HUDEP-2 (cell line): ENCODE measurements around the gene PI4KA.
A peak's percentile ranks its signal among the peaks of the same experiment; 100 is the strongest.
"Not testable (repeated sequence)": the region's sequence is repeated elsewhere in the genome, so short reads cannot be mapped to it uniquely, and the experiment has no call there.

Experiments
- DNase-seq, 76 experiments: peaks; one replicate each; lab custom pipeline; 2025; ENCODE audit not compliant: unreplicated experiment in 76 of 76; lab: John Stamatoyannopoulos, UW

Gene PI4KA

DNA sequence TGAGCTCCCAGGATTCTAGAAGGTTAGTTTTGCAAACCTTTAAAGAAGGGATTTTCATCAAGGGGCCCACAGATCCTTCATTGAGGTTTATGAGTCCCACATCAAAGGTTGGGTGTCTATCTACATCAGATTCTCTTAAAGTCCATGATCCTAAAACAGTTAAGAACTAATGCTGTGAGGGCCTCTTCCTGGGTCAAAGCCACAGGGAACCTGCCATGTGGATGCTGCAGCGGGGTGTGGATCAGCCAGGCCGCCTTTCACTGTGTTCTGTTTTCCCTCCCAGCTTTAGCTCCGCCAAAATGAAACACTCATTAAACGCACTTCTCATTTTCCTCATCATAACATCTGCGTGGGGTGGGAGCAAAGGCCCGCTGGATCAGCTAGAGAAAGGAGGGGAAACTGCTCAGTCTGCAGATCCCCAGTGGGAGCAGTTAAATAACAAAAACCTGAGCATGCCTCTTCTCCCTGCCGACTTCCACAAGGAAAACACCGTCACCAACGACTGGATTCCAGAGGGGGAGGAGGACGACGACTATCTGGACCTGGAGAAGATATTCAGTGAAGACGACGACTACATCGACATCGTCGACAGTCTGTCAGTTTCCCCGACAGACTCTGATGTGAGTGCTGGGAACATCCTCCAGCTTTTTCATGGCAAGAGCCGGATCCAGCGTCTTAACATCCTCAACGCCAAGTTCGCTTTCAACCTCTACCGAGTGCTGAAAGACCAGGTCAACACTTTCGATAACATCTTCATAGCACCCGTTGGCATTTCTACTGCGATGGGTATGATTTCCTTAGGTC lies 79.4 kb downstream of the PI4KA start:
- DNase-seq = no peak

DNA sequence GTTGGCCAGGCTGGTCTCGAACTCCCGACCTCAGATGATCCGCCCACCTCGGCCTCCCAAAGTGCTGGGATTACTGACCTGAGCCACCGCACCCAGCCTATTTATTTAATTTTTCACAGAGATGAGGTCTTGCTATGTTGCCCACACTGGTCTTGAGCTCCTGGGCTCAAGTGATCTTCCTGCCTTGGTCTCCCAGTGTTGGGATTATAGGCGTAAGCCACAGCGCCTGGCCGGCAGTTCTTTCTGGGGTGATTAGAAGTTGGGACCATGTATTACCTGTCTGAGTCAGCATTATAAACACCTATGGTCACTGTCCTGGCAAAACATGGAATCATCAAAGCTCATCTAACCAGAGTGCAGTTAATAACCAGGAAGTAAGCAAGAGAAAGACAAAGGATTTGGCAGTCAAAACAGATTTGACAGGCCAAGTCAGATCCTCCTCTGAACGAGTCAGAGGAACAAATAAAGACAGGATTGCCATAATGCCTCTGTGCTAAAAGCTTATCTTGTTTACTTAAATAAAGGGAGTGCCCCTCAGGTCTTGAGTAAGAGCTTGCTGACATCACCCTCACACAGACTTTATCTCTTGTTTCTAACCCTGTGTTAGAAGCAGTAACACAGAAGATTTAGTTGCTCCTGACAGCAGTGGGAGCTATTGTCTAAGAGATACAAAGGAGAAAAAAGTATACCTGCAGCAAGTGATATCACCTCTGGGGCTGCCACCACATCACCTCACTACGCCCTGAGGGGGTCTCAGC lies 81.0 kb downstream of the PI4KA start:
- DNase-seq = peak in 24 of 76 experiments; percentile 7 to 65 (median 34)

DNA sequence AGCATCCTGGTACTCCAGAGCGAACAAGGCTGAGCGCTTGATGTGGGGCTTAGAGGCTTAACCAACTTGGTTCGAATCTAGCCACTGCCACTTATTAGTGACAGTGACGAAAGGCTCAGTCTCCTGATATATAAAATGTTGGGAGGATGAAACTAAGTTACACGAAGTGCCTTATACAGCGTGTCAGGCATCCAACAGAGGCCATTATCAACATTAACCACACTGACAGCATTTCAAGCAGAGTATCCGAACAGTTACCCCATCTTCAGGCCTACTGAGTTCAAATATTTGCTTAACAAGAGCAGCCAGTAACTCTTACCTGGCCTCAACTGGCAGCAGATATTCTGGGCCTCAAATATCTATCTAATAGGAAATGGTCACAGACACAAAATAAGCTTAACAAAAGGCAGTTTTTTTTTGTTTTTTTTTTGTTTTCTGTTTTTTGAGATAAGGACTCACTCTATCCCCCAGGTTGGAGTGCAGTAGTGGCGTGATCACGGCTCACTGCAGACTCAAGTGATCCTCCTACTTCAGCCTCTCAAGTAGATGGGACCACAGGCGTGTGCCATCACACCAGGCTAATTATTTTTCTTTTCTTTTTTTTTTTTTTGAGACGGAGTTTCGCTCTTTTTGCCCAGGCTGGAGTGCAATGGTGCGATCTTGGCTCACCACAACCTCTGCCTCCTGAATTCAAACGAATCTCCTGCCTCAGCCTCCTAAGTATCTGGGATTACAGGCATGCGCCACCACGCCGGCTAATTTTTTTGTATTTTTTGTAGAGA lies 81.8 kb downstream of the PI4KA start:
- peak in 1 of 76 experiments; percentile 6 for DNase-seq

DNA sequence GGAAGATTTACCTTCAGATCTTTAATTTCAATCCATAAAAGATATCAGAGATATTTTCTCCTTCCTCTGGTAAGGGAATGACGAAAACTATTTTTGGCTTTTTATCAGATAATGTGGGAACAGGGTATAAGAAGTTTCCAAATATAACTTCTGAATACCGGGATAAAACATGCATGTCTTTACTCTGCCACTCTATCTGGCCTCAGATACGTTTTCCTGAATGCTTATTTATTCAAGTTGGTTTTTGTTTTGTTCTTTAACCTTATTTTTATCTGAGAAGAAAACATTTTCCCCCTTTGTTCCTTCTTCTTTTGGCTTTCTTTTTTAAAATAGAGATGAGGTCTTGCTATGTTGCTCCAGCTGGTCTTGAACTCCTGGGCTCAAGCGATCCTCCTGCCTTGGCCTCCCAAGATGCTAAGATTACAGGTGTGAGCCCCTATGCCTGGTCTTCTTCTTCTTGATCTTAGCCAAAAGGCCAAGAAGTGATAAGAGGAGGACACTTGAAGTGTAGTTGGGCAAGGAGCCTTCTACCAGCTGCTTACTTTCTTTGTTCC lies 83.2 kb downstream of the PI4KA start:
- DNase-seq = no peak

DNA sequence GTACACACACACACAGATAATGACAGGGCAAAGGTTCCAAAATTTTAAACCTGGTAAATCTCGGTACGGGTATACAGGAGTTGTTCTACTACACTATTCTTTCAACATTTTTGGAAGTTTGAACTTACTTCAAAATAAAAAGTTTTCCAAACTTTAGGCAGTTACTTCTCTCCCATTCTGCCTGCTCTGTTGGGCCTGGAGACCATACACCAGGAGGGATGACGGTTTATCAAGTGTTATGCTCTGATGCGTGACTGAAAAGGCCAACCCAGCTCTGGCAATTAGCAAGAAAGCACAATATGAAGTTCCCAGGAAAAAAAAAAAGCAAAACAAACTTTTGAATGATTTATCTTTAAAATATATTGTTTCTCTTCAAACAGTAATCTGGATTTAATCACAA lies 83.7 kb downstream of the PI4KA start:
- DNase-seq = no peak

DNA sequence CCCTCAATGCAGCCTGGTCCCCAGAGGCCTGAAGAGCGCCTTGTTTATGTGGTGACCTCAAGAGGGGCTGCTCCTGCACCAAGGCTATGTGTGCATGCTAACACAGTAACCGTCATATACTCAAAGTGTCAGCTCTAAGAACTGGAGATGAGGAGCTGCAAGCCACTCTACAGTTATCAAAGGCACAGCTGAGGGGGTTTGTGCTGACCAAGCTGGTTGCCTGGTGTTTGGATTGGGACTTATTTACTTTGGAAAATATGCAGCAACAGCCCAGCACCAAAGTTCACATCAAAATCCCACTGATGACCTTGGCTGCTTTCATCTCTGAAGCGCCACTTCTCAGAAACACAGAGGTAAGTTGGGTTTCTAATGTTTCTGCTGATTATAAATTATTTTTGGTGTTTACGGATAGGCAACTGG lies 84.8 kb downstream of the PI4KA start, which contains the start of gene SERPIND1:
Gene SERPIND1, plus strand, starts transcription at position 321 of the 420 bp plus-strand sequence. CDS start 5,200 bp downstream, outside the sequence.
- DNase-seq = no peak

DNA sequence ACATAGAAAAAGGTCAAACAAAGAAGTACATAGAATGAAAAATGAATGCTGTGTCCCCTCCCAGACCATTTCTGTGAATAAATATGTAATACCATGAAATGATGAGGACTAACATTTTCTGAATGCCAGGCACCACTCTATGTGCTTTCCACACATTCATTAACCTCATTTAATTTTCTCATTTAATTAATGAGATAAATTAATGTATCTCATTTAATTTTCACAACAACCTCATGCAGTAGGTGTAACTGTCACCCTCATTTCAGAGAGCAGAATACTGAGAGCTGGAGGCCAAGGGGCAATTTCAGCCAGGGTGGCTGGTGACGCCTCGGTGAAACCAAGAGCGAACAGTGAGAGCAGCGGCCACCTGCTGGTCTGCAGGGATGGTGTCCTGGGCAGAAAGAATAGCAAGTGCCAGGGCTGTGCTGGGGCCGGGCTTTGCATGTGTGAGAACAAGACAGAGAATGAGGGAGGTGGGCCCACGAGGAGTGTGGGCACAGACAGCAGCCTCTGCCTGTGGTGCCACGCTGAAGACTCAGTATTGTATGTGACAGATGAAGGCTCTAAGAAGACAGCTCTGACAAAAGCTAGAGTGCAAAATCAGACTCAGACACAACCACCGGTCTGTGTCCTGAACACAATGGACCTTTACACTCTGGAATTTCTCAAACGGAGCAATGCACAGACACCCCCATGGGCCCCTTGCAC lies 86.5 kb downstream of the PI4KA start:
- no peak for DNase-seq

DNA sequence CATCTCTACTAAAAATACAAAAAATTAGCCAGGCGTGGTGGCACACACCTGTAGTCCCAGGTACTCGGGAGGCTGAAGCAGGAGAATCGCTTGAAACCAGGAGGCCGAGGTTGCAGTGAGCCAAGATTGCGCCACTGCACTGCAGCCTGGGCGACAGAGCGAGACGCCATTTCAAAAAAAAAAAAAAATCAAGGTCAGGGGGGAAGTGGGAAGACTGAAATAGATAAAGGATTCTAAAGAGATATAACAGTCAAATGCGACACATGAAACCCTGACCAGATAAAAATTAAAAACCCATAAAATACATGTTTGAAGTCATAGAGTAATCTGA lies 89.2 kb downstream of the PI4KA start:
- not testable (repeated sequence) for DNase-seq

DNA sequence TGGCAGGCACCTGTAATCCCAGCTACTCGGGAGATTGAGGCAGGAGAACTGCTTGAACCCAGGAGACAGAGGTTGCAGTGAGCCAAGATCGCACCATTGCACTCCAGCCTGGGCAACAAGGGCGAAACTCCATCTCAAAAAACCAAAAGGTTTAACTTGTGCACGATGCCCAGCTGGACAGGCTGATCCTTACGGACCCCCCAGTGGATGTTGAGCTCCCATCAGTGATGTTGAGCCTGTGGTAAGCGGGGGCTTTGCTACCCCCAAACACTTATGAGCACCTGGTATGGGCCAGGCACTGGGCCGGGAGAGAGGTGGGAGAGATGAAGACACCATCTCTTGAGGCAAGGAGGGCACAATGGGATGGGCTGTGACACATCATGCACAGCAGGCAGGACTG lies 92.1 kb downstream of the PI4KA start:
- no peak for DNase-seq

DNA sequence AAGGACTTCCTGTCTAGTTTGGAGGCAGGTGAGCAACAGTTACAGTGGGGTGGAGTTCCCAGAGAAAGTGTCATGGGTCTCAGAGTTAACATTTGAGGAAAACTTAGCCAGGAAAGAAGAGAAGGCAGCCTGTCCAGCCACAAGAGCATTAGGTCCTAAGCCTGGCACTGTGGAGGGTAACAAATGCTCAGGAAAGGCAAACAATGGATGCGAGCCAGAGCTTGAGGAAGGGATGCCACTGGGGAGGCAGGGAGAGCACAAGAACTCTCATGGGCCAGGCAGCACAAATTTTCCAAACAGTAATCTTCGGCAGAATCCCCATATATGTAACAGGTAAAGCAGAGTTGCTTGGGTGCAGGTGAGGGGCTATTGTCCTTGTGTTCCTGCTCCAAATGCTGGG lies 92.7 kb downstream of the PI4KA start:
- DNase-seq = no peak

DNA sequence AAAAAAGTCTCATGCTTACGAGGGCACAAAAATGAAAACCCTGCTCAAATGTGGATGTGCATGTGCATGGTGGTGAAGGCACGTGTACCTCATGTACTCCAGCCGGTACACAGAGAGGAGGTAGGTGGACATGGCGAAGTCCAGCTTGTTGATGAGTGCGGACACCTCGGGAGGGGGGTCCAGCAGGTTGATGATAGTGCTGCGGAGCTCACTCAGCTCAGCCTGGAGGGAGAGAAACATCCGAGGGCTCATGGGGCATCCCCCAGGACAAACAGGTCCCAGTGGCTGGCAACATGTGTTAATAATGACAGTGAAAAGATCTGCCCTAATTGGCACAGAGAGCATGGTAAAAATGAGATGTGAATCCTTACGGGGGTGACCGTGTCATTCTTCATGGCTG lies 93.9 kb downstream of the PI4KA start:
- DNase-seq = no peak

DNA sequence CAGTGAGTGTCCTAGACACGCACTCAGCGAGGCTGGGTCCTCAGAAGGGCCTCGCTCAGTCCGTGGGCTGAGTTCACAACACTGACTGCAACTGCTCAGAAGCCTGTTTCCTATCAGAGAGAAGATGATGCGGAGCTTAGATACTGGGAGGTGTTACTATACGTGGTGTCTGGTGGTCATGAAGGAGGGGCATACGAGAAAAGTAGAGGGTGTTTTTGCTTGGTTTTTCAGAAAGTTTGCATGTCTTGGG lies 94.2 kb downstream of the PI4KA start:
- no peak for DNase-seq

DNA sequence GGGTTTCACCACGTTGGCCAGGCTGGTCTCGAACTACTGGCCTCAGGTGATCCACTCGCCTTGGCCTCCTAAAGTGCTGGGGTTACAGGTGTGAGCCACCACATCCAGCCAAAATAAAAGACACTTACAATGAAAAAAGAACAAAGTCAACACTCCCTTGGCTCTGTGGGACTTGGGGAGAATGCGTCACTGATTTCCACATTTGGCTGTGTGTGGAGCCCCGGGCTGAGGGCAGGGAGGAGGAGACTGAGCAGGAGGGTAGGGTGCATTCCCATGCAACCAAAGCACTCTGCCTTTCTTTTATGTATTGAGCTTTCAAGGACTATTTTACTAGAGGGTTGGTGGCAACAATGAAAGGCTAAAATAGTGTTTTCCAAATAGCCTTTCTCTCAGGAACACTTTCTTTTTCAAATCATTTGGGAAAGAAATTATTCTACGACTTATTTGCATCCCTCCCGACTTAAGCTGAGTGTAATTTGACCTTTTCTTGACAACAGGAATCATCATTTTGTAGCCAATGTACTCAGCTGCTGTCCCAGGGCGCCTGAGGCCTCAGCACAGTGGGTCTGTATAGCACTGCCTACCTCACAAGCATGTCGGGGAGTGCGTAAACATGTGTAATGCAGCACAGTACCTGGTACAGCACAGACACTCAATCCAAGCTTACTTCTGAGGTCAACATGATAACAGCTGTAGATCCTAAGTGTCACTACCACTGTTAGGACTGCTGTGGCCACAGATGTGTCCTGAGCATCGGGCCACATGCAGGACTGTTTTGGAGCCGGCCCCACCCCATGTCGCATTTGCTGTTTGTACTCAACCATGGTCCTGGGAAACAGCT lies 94.8 kb downstream of the PI4KA start:
- no peak for DNase-seq

DNA sequence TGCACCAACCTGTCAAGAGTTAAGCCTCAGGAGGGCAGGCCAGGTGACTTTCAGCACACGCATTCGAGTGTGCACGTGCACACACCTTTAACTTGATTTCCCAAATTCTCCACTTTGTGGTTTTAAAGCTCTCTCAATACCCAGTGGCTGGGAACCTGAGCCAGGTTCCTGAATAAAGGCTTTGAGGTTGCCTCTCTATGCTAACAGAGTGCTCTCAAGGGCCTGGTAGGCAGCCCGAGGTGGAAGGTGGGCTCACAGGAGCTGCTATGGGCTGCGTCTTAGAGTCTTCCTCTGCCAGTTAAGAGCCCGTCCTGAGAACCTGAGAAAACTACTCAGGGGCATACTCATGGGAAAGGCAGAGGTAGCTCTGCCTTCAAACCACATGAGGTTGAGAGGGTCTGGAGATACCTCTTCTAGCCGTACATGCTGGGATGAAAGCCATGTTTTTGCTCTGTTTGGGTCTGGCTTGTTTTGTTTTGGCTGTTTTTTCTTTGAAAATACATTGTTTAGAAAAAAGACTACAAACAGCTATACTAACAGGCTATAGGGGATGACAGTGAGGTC lies 96.3 kb downstream of the PI4KA start:
- DNase-seq = no peak

DNA sequence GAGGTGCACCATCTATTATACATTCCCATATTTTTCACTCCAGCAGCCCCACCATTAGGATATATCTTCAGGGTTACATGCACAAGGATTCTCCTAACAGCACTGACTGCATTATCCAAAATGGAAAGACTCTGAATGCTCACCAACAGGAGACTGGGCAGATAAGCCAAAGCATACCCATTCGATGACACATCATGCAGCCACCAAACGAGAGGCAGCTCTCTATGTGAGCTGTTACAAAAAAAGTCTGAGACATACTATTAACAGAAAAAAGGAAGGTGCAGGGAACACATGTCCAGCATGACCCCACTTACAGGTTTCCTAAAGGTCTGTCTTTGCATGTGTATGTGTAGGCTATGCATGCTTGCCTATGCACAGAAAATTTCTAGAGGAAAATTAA lies 97.1 kb downstream of the PI4KA start:
- DNase-seq = no peak

DNA sequence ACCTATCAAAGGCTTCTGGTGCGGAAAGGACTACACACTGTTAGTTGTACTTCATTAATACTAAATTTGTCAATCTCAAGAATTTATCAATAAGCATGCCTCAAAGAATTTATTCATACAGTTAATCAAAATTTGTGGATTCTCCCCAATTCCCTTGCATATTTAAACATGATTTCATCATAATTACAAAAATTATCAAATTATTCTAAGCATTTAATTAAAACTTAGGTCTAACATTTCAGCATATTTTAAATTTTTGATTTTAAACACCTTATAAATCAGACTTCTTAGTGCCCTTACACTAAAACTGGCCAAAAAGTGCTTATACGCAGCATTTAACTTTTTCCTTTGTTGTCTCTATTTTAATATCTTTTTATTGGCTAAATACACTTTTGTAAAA lies 98.5 kb downstream of the PI4KA start:
- DNase-seq = no peak

DNA sequence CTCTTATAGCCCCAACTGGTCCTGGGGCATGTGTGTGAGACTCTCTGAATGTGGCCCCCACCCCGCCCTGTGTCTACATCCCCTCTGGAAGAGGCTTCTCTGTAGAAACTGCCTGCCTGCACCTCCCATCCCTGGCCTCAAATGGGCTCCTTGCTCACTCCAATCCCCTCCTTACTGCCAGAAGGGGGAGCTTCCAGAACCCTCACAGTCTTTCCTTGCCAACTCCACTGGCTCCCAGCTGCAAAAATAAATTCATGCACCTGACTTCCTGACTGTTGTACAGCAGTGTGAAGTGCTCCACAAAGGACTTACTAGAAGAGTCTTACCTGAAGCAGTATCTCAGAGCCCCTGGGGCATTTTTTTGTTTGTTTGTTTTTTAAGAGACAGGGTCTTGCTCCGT lies 99.9 kb downstream of the PI4KA start:
- DNase-seq = no peak

DNA sequence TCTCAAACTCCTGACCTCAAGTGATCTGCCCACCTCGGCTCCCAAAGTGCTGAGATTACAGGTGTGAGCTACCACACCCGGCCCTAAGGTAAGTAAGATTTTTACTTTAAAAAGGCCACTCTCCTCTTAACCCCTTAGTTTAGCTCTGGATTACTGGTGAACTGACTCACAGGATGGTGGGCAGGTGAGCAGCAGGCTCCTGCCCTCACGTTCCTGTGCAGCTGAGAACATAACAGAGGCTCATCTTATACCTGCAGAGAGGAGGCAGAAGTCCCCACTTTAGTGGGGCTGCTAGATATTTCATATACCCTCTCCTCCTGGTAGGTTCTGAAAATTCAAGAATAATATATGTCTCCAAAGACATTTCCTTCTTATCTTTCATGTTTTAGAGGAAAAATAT lies 101.8 kb downstream of the PI4KA start:
- no peak for DNase-seq

DNA sequence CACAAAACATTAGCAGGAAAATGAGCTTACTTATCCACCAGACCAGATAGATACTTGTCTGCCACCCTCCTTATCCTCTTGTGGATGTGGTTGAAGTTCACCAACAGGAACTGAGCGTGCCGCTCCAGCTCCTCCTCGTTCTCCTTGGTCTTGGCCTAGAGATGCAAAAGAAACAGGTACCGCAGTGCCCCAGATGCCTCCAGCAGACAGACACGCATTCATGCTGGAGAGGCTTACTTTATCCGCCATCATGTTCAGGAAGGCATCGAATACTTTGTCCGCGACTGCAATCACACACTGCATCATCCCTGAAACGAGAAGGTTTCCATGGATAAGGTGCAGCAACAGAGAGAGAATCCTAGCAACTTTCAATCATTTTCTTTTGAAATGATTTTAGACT lies 105.7 kb downstream of the PI4KA start:
- no peak for DNase-seq
